Smooth muscle cell of the brain vasculature (primary cell): ENCODE results near the gene BABAM2.

ENCODE experiments used
- DNase-seq: peaks from one replicate; pipeline ENCODE4 v3.0.0-alpha.2; 2012; ENCODE audit warnings: low read depth, low spot score

Gene BABAM2

DNA sequence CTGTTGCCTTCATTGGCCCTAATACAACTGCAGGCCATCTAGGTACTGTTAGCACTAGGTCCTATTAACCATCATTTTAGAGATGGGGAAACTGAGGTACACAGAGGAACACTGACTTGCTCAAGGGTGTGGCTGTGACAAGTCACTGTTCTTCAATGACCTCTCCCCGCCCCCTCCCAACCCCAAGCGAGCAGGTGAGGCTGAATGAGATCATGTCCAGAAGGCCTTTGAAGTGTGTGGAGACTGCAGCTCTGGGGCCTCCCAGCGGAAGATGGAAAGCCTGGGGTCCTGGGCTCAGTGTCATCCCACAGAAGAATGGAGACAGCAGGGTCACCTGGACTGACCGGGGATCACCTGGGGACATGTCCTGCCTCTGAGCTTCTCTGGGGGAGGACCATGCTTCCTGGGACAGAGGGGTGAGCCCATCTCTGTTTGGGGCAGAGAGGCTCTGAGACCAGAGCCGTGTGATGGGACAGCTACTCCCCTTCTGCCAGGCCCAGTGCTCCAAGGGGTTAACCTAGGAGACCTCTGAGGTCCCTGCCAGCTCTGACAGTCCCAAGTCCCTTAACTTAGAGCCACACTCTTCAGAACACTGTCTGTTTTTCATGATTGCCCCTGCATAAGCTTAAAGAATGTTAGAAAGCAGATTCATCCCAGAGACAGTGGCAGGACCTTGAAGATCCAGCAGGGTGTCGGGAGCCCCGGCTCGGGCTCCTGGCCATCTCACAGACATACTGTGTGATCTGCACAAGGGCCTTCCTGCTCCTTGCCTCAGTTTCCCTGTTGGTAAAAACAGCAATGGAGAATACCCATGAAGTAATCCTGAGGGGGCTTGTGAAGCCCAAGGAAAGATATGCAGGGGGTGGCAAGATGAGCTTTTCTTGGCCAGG is 485.5 kb downstream of the BABAM2 start:
- no peak for DNase-seq

DNA sequence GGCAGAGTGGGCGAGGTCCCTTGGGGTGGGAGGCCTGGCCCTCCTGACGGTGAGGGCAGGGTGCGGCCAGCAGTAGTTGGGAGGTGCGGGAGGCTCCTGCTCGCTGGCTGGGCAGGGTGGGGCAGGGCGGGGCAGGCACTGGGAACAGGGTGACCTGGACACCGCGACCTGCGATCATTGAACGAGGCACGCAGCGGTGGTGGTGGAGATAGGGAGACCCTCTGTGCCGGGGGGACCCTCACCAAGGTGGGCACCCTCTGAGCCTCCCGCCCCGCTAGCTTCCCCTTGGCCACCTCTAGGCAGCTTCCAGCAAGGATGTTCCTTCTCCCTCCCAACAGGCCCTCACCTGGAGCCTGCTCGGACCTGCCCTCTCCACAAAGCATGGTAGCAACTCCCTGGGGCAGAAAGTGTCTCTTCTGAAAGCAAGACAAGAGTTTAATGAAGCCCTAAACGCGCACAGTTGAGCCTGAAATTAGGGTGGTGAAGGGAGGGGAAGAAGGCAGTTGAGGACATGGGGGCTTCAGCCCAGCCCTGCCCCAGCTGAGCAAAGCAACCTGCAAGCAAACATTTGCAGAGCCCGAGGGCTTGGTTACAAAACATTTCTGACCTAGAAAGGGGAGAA is 486.8 kb downstream of the BABAM2 start:
- no peak for DNase-seq

DNA sequence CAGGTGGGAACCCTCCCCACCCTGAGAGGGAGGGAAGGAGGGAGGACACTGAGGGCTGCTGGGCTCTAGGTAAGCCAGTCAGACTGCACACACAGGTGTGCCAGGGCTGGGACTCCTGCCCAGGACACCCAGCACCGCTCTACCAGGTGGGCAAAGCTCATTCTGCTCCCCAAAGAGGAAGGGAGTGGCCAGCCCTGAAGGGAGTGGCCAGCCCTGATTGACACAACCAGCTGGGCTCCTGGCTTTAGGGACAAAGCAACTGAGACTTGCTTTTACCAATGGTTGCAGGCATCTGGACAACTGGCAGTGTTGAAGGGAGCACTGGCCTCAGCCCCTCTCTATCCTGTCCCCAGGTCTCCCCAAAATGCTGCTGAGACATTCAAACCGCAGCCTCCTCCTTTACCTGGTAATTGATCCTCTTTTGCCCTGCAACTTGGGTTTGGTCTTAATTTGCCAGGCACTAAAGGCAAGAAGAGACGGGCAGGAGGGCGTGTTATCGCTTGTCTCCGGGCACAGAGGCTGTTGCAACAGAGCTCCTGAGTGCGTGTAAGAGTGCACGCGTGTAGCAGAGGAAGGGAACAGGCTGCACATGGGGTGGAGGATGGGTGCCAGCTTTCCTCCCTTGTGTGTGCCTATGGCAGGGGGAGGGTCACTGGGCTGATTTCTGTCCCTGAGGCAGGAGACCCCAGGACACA is 487.6 kb downstream of the BABAM2 start:
- DNase-seq: no peak

DNA sequence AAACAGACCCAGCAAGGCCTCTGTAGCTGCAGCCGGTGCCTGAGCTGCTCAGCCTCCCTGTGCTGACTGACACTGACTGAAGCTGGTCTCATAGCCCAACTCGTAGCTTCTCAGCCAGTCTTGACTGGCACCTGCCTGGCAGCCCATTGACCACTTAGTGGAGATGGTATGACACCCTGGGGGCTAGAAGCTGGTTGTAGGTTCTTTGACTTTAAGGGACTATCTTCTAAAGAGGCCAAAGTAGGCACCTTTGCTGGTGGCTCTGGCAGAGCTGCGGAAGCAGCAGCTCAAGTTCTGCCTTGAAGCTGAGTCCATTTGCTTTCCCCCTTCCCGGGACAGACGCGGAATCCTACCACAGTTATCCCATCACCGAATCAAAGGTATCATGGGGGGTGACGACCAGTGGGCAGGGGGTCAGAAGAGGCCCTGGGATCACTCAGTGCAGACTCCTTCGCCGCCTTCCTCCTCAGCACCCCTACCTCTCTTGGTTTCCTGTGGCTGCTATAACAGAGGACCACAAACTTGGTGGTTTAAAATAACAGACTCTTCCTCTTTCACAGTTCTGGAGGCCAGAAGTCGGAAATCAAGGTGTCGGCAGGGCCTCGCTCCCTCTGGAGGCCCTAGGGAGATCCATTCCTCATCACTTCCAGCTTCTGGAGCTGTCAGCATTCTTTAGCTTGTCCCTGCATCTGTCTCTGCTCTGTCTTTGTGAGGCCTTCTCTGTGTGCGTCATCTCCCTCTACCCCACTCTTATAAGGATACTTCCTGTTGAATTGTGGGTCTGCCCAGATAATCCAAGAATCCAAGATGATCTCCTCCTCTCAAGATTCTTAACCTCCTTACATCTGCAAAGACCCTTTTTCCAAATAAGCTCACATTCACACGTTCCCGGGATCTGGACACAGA is 488.4 kb downstream of the BABAM2 start:
- no peak for DNase-seq

DNA sequence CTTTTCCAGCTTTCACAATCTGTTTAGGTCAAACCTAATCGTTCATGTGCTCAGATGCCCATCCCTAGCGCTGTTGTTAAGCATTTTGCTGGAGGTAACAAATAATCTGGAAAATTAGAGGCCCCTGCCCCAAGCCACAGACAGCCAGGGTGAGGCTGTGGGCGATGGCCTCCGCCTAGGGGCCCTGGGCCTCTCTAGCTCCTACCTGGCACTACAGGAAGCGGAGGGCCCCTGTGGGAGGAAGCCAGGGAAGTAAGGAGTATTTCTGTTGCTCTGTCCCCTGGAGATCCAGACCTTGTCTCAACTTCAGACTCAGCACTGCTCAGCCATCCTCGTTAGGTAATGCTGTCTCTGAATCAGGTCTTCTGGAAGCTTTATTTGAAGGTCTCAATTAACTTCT is 489.7 kb downstream of the BABAM2 start:
- no peak for DNase-seq

DNA sequence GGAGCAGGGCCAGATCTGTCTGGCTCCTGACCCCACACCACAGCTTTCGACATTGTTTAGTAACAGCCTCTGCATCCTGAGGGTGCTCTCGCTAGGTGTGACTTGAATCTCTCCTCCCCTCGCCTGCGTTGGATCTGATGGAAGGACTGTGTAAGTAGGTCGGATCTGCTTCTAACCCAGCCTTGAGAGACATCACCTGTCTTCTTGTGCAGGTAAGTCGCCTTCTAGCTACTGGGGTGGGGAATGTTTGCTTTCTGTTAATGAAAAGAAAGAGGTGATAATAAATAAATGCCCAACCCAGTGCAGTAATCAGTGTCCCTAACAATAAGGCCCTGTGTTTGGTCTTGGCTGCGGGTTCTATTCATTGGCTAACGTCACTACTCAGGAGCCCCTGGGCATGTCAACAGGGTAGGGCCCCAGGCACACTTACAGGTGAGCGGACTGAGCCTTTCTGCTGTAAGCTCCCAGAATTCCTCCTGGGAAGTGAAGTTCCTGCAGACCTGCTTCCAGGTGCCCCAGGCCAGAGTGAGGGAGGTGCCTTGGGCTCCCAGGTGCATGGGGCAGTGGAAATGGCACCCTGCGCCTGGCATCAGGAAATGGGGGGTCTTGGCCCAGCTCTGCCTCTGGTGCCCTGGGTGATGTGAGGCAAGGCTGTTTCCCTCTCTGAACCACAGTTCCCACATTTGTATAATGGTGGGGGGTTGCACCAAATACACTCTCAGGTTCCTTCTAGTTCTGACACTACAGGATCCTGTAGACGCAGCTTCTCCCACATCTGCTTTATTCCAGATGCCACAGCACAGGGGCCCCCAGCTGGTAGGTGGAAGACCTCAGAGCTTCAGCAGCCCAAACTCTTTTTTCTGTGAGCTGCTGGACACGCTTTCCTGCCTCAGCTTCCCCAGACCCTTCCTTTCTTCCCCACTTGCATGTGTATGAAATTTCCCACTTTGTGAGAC is 491.0 kb downstream of the BABAM2 start:
- no peak for DNase-seq

DNA sequence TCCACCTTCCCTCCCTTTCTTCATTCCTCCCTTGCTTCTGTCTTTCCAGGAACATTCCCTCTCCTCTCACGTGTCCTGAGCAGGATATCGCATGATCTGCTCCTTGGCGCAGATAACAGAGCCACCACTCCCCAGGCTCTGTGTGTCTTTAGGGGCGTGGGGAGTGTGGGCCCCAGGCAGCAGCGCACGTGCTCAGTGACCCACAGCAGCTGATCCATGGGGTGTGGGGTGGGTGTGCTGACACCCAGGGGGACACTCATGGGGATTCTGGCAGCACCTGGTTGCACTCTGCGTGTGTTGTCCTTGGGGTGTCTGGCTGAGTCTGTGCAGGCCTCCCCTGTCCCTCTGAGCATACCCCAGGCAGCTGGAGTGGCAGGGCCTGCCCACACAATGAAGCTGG is 492.2 kb downstream of the BABAM2 start:
- DNase-seq: no peak

DNA sequence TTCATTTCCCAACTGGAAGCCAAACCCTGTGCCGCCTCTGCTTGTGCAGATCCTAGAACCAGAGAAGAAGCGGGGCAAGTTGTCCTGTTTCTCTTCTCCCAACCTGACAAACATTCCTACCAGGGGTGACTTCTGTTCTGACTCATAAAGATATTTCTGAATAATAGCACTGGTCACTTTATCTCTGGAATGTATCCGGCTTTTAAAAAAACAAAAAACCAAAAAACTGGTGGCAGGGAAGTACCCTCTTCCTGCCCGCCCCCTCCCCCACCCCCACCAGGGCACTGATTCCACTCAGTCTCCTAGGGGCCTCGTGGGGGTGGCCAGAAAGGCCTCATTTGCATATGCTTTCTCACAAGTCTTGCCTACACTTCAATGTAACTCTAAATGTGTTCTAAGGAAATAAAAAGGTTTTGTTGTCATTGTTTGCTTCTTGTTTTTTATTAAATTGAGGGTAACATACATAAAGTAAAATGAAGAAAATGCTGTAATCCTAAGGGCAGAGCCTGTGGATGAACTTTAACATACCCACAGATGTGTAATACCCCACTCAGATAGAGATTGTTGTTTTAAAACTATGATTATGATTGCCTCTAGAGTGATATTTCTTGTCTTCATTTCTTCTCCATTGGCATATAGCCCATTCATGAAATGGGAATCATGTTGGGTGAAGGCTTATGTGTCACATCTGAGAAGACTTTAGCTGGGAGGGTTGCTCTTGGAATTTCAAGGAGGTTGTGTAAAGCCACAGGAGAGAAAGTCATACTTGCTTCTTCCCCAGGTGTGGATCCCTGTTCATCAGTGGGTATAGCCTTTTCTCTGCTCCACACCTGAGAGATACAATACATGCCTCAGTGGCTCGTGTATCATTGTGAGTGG is 496.8 kb downstream of the BABAM2 start:
- DNase-seq: no peak
